Karpas-422 (cell line): ENCODE data around the gene FOXK1. TPM values are rescaled to one million over a fixed set of nuclear protein-coding genes. Genes with fewer than 3 reads are reported as not detected.

Experiments used
- DNase-seq: peaks from one replicate; pipeline ENCODE4 v3.0.0-alpha.2; 2015
- H2AFZ ChIP-seq: fragments of 200-600 bp; sonication (generic); 2 replicates; pipeline ENCODE4 v1.6.1; 2014; ENCODE audit warnings: antibody characterized with exemption, low read length, mixed read lengths
- H3K27ac ChIP-seq: fragments of 200-600 bp; sonication (generic); 2 replicates; pipeline ENCODE4 v1.5.1; 2014; ENCODE audit warnings: mild to moderate bottlenecking, low read length, moderate library complexity
- H3K27me3 ChIP-seq: fragments of 200-600 bp; sonication (generic); 2 replicates; pipeline ENCODE4 v1.6.1; 2014; ENCODE audit warnings: low read length, mixed read lengths
- H3K36me3 ChIP-seq: fragments of 200-600 bp; sonication (generic); 2 replicates; pipeline ENCODE4 v1.6.1; 2014; ENCODE audit warnings: low read length, mixed read lengths; ENCODE audit not compliant: insufficient read depth
- H3K4me1 ChIP-seq: fragments of 200-600 bp; sonication (generic); 2 replicates; pipeline ENCODE4 v1.6.1; 2014; ENCODE audit warnings: mild to moderate bottlenecking, low read length, mixed read lengths
- H3K4me2 ChIP-seq: fragments of 200-600 bp; sonication (generic); 2 replicates; pipeline ENCODE4 v1.6.1; 2014; ENCODE audit warnings: low read length, low read depth, mild to moderate bottlenecking; ENCODE audit not compliant: poor library complexity, severe bottlenecking
- H3K4me3 ChIP-seq: fragments of 200-600 bp; sonication (generic); 2 replicates; pipeline ENCODE4 v1.5.1; 2014; ENCODE audit warnings: mild to moderate bottlenecking, antibody characterized with exemption, low read length, mixed read lengths
- H3K79me2 ChIP-seq: fragments of 200-600 bp; sonication (generic); 2 replicates; pipeline ENCODE4 v1.6.1; 2014; ENCODE audit warnings: mild to moderate bottlenecking, low read length, mixed read lengths
- H3K9ac ChIP-seq: fragments of 200-600 bp; sonication (generic); 2 replicates; pipeline ENCODE4 v1.6.0; 2014; ENCODE audit warnings: low read length
- H3K9me2 ChIP-seq: fragments of 200-600 bp; sonication (generic), shearing (Covaris generic); replicated peaks from 2 replicates; pipeline ENCODE4 v1.6.0; 2014; ENCODE audit warnings: mild to moderate bottlenecking, low read length, moderate library complexity; ENCODE audit not compliant: insufficient read depth
- H3K9me3 ChIP-seq: fragments of 300-700, 200-600 bp; sonication (generic); 2 replicates; pipeline ENCODE4 v1.6.1; 2014; ENCODE audit warnings: low read length, mixed read lengths
- H4K20me1 ChIP-seq: fragments of 200-600 bp; sonication (generic); 2 replicates; pipeline ENCODE4 v1.6.1; 2014; ENCODE audit warnings: mild to moderate bottlenecking, antibody characterized with exemption, low read length, low read depth; ENCODE audit not compliant: insufficient read depth
- total RNA-seq: library from RNA; depleted of rRNA; stranded (reverse); fragments of >200 nt; shearing (Covaris generic); gene quantifications from 2 replicates; pipeline ENCODE4 v1.2.3, GENCODE V29; 2014; ENCODE audit warnings: low replicate concordance

The FOXK1 gene
- total RNA-seq, 1 experiment from 2014 or later: 20.3 TPM

DNA sequence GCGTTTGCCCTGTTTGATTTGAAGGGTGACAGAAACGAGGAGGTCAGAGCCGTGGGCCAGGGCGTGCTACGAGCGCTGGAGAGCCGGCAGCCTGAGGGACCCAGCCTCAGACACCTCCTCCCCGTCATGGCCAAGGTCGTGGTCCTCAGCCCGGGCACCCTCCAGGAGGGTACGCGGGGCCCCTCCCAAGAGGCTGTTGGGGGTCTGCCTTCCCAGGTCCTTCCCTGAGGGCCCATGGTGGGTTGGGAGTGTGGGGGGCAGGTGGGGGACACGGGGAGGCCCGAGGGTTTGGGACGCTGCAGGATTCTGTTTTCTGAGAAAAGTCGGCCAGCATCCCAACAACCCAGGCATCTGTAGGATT is 101.2 kb downstream of the FOXK1 start:
- H3K36me3 ChIP-seq: no peaks in the 10 kb centered on the region
- H3K9me2 ChIP-seq: no peaks in the 10 kb centered on the region
- 0 out of 2 replicates have a peak, but pooled peaks cover 3% of the 10 kb centered on the region for H4K20me1 ChIP-seq
- H3K4me3 ChIP-seq: no peak overlapping the region
- no peak overlapping the region for H2AFZ ChIP-seq
- no peaks in the 10 kb centered on the region for H3K27me3 ChIP-seq
- H3K9me3 ChIP-seq: no peaks in the 10 kb centered on the region
- H3K79me2 ChIP-seq: peaks cover 2% of the 10 kb centered on the region
- no peak overlapping the region for H3K4me2 ChIP-seq
- no peak for DNase-seq
- H3K4me1 ChIP-seq: no peaks in the 10 kb centered on the region
- H3K9ac ChIP-seq: no peak overlapping the region
- H3K27ac ChIP-seq: no peak overlapping the region

- H3K36me3 ChIP-seq: no peaks in the 10 kb centered on the region
These were observed 101.8 kb downstream of the FOXK1 start for GRCh38 chr7:4783762-4784351.

DNA sequence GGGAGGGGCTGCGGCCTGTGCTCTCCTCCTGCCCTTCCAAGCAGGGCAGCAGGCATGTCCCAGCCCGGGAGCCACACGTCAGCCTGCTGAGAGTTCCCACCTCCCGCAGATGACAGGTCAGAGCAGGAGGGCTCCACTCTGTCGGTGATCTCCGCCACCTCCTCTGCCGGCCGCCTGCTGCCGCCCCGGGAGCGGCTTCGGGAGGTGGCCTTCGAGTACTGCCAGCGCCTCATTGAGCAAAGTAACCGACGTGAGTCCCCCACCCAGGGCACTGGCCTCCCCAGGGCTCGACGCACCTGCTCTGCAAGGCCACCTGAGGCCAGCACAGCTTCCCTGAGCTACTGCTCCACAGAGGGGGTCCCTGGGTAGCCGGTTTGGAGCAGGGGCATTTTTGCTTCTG is 102.7 kb downstream of the FOXK1 start:
- no peak for DNase-seq
- H3K9me2 ChIP-seq: no peaks in the 10 kb centered on the region
- H3K79me2 ChIP-seq: no peaks in the 10 kb centered on the region
- no peak overlapping the region for H2AFZ ChIP-seq
- H3K4me3 ChIP-seq: no peak overlapping the region
- H3K4me1 ChIP-seq: no peaks in the 10 kb centered on the region
- H3K36me3 ChIP-seq: no peaks in the 10 kb centered on the region
- H3K4me2 ChIP-seq: no peak overlapping the region
- H3K27ac ChIP-seq: no peak overlapping the region
- 0 out of 2 replicates have a peak, but pooled peaks cover 3% of the 10 kb centered on the region for H4K20me1 ChIP-seq
- no peaks in the 10 kb centered on the region for H3K27me3 ChIP-seq
- no peak overlapping the region for H3K9ac ChIP-seq
- H3K9me3 ChIP-seq: no peaks in the 10 kb centered on the region

More at GRCh38 chr7:4783762-4784351, 101.8 kb downstream of the FOXK1 start:
- H3K27ac ChIP-seq: no peak overlapping the region
- H3K4me2 ChIP-seq: no peak overlapping the region
- H3K27me3 ChIP-seq: no peaks in the 10 kb centered on the region
- 0 out of 2 replicates have a peak, but pooled peaks cover 3% of the 10 kb centered on the region for H4K20me1 ChIP-seq
- no peak overlapping the region for H3K4me3 ChIP-seq
- H3K9me2 ChIP-seq: no peaks in the 10 kb centered on the region
- H3K9me3 ChIP-seq: no peaks in the 10 kb centered on the region
- H3K79me2 ChIP-seq: no peaks in the 10 kb centered on the region
- H3K4me1 ChIP-seq: no peaks in the 10 kb centered on the region
- no peak overlapping the region for H2AFZ ChIP-seq
- H3K9ac ChIP-seq: no peak overlapping the region
- DNase-seq: no peak

GRCh38 chr7:4785371-4785770 is 103.3 kb downstream of the FOXK1 start:
- Histone ChIP-seq H3K9me3 (no peaks in the 10 kb centered on the region), H3K9ac (no peak overlapping the region), H3K9me2 (no peaks in the 10 kb centered on the region), H3K79me2 (no peaks in the 10 kb centered on the region), H3K4me3 (no peak overlapping the region), H3K4me2 (no peak overlapping the region), H2AFZ (no peak overlapping the region), H4K20me1 (0 out of 2 replicates have a peak, but pooled peaks cover 3% of the 10 kb centered on the region), H3K27me3 (no peaks in the 10 kb centered on the region), H3K4me1 (no peaks in the 10 kb centered on the region), H3K27ac (no peak overlapping the region), H3K36me3 (no peaks in the 10 kb centered on the region)
- no peak for DNase-seq

- Histone ChIP-seq H3K36me3 (no peaks in the 10 kb centered on the region), H3K79me2 (no peaks in the 10 kb centered on the region), H4K20me1 (0 out of 2 replicates have a peak, but pooled peaks cover 3% of the 10 kb centered on the region)
These were observed 103.9 kb downstream of the FOXK1 start for GRCh38 chr7:4786015-4786414.

DNA sequence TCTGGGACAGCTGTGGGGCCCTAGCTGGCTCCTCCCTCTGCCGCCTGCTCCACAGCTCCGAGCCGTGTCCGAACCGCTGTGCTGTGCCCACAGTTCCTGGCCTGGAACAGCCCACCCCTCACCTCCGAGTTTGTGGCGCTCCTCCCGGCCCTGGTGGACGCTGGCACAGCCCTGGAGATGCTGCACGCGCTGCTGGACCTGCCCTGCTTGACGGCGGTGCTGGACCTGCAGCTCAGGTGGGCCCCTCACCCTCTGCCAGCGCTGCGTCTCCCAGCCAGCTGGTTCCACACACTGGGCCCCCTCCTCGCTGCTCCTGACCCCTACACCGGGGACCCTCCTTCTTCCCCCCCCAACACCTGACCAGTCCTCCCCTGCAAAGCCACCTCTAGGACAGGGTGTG is 105.4 kb downstream of the FOXK1 start:
- Histone ChIP-seq H3K27ac (no peak overlapping the region), H3K4me2 (no peak overlapping the region), H3K4me1 (no peaks in the 10 kb centered on the region), H2AFZ (no peak overlapping the region), H3K36me3 (no peaks in the 10 kb centered on the region), H3K4me3 (no peak overlapping the region), H3K79me2 (no peaks in the 10 kb centered on the region), H3K9me2 (no peaks in the 10 kb centered on the region), H3K9ac (no peak overlapping the region), H3K9me3 (no peaks in the 10 kb centered on the region), H3K27me3 (no peaks in the 10 kb centered on the region), H4K20me1 (0 out of 2 replicates have a peak, but pooled peaks cover 3% of the 10 kb centered on the region)
- no peak for DNase-seq

More at GRCh38 chr7:4786015-4786414, 103.9 kb downstream of the FOXK1 start:
- H3K9me2 ChIP-seq: no peaks in the 10 kb centered on the region
- no peak overlapping the region for H3K4me2 ChIP-seq
- H3K4me3 ChIP-seq: no peak overlapping the region
- H3K4me1 ChIP-seq: no peaks in the 10 kb centered on the region
- no peak overlapping the region for H3K27ac ChIP-seq
- H3K9ac ChIP-seq: no peak overlapping the region
- no peaks in the 10 kb centered on the region for H3K27me3 ChIP-seq
- H3K9me3 ChIP-seq: no peaks in the 10 kb centered on the region
- H2AFZ ChIP-seq: no peak overlapping the region
- no peak for DNase-seq

GRCh38 chr7:4787947-4788626 is 106.0 kb downstream of the FOXK1 start:
- H3K9me2 ChIP-seq: no peaks in the 10 kb centered on the region
- H4K20me1 ChIP-seq: 0 out of 2 replicates have a peak, but pooled peaks cover 3% of the 10 kb centered on the region
- no peak overlapping the region for H3K9ac ChIP-seq
- H3K4me2 ChIP-seq: no peak overlapping the region
- no peak overlapping the region for H2AFZ ChIP-seq
- H3K4me3 ChIP-seq: no peak overlapping the region
- H3K9me3 ChIP-seq: no peaks in the 10 kb centered on the region
- H3K36me3 ChIP-seq: no peaks in the 10 kb centered on the region
- H3K27me3 ChIP-seq: no peaks in the 10 kb centered on the region
- H3K79me2 ChIP-seq: no peaks in the 10 kb centered on the region
- H3K4me1 ChIP-seq: no peaks in the 10 kb centered on the region
- no peak overlapping the region for H3K27ac ChIP-seq
- no peak for DNase-seq

DNA sequence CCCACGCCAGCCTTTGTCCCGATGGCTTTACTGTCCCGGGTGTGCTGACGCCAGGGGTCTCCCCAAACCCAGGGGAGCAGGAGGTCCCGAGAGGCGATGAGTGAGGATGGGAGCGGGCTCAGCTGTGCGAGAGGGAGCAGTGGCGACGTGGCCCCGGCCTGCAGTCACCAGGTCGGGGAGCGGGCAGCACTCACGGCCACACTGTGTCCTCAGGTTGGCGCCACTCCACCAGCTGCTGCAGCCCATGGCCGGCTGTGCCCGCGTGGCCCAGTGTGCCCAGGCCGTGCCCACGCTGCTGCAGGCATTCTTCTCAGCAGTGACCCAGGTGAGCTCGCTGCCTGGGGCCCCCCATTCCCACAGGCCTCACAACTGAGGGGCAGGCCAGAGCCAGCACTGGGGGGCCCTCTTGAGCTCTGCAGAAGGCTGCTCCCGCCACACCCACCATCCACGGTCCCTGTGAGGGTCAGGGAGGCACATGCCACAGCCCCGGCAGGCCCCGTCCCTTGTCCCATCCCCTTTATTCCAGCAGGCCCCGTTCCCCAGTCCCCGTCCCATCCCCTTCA is 106.6 kb downstream of the FOXK1 start:
- no peak overlapping the region for H3K4me3 ChIP-seq
- H3K36me3 ChIP-seq: no peaks in the 10 kb centered on the region
- H4K20me1 ChIP-seq: 0 out of 2 replicates have a peak, but pooled peaks cover 3% of the 10 kb centered on the region
- H3K9me3 ChIP-seq: no peaks in the 10 kb centered on the region
- no peak overlapping the region for H3K27ac ChIP-seq
- no peak overlapping the region for H3K4me2 ChIP-seq
- DNase-seq: no peak
- H3K9me2 ChIP-seq: no peaks in the 10 kb centered on the region
- H3K9ac ChIP-seq: no peak overlapping the region
- H2AFZ ChIP-seq: no peak overlapping the region
- no peaks in the 10 kb centered on the region for H3K4me1 ChIP-seq
- no peaks in the 10 kb centered on the region for H3K79me2 ChIP-seq
- H3K27me3 ChIP-seq: no peaks in the 10 kb centered on the region
